PC-9 (cell line): ENCODE measurements around the gene DOCK2. TPM values are rescaled to one million over a fixed set of nuclear protein-coding genes. Genes with fewer than 3 reads are reported as not detected.

Experiments used
- BruUV-seq: library from RNA; stranded (reverse); fragments of 400-500 nt; replicated peaks from 2 replicates; lab custom pipeline; 2021; lab: Mats Ljungman, UMichigan
- CTCF ChIA-PET: fragments of 300-600 bp; sonication (Branson Sonifier 250); formaldehyde crosslinking; loops from one replicate; lab custom pipeline; 2022; ENCODE audit warnings: antibody characterized with exemption; lab: Charles Lee
- POLR2A ChIA-PET: fragments of 300-600 bp; sonication (Branson Sonifier 250); formaldehyde crosslinking; loops from one replicate; lab custom pipeline; 2022; ENCODE audit warnings: antibody characterized with exemption; ENCODE audit not compliant: unreplicated experiment; lab: Charles Lee
- DNase-seq, 2 experiments: peaks; one replicate each; pipeline versions ENCODE4 v3.0.0 to v3.0.0-alpha.2; 2015 to 2022; ENCODE audit warnings: mixed read lengths in 1 of 2
- H2AFZ ChIP-seq: fragments of 200-600 bp; sonication (generic); 2 replicates; pipeline ENCODE4 v1.8.1; 2017; ENCODE audit warnings: antibody characterized with exemption
- H3F3A ChIP-seq: fragments of 200-600 bp; sonication (generic); 2 replicates; pipeline ENCODE4 v1.8.1; 2017; ENCODE audit warnings: antibody characterized with exemption, mild to moderate bottlenecking, low read depth; ENCODE audit not compliant: insufficient read depth
- H3K27ac ChIP-seq: fragments of 200-600 bp; sonication (generic); 2 replicates; pipeline ENCODE4 v1.6.1; 2016; ENCODE audit warnings: mixed run types
- H3K27me3 ChIP-seq: fragments of 200-600 bp; sonication (generic); 2 replicates; pipeline ENCODE4 v1.6.1; 2016; ENCODE audit warnings: low read depth, mixed run types; ENCODE audit not compliant: insufficient read depth
- H3K36me3 ChIP-seq: fragments of 200-600 bp; sonication (generic); 2 replicates; pipeline ENCODE4 v1.6.1; 2016; ENCODE audit warnings: low read depth, mixed run types
- H3K4me1 ChIP-seq: fragments of 200-600 bp; sonication (generic); replicated peaks from 2 replicates; pipeline ENCODE4 v1.6.1; 2016; ENCODE audit warnings: mixed run types; ENCODE audit not compliant: insufficient read depth
- H3K4me2 ChIP-seq: fragments of 200-600 bp; sonication (generic); 2 replicates; pipeline ENCODE4 v1.6.1; 2017; ENCODE audit warnings: mixed run types
- H3K4me3 ChIP-seq: fragments of 200-600 bp; sonication (generic); 2 replicates; pipeline ENCODE4 v1.6.1; 2016; ENCODE audit warnings: mixed run types
- H3K79me2 ChIP-seq: fragments of 200-600 bp; sonication (generic); 2 replicates; pipeline ENCODE4 v1.6.1; 2017; ENCODE audit warnings: low read depth, mixed run types
- H3K9me2 ChIP-seq: fragments of 200-600 bp; sonication (generic); 2 replicates; pipeline ENCODE4 v1.8.1; 2017; ENCODE audit warnings: mild to moderate bottlenecking; ENCODE audit not compliant: insufficient read depth
- H3K9me3 ChIP-seq: fragments of 200-600 bp; sonication (generic); 2 replicates; pipeline ENCODE4 v1.8.1; 2016; ENCODE audit warnings: low read depth; ENCODE audit not compliant: insufficient read depth
- H4K20me1 ChIP-seq: fragments of 200-600 bp; sonication (generic); 2 replicates; pipeline ENCODE4 v1.8.1; 2017; ENCODE audit not compliant: insufficient read depth
- EZH2 ChIP-seq: fragments of 200-600 bp; sonication (generic); IDR thresholded peaks from 2 replicates; pipeline ENCODE4 v1.8.0; 2017; ENCODE audit warnings: antibody characterized with exemption, low read depth
- intact Hi-C: fragments of 100-400 bp; cut with micrococcal nuclease; formaldehyde crosslinking; loops from one replicate; pipeline ENCODE4 v1.10.0; 2022; ENCODE audit not compliant: unreplicated experiment
- total RNA-seq: library from RNA; stranded (reverse); gene quantifications from 2 replicates; pipeline ENCODE4 v1.2.3, GENCODE V29; 2021
- TF ChIP-seq, protein P1 (sequence below): fragments of 200-600 bp; sonication (generic); conservative IDR thresholded peaks from 2 replicates; pipeline ENCODE4 v1.6.1; 2017; ENCODE audit warnings: mixed run types, antibody characterized with exemption, mild to moderate bottlenecking, moderate library complexity

DOCK2 gene
- total RNA-seq, 1 experiment from 2014 or later, result 0.41 TPM

- POLR2A ChIA-PET, result no interaction called here
- H3F3A ChIP-seq, result no peaks in the 10 kb centered on the region
- no peaks in the 10 kb centered on the region for H3K79me2 ChIP-seq
- H4K20me1 ChIP-seq, result no peaks in the 10 kb centered on the region
- no peaks in the 10 kb centered on the region for H3K36me3 ChIP-seq
- no peaks in the 10 kb centered on the region for H3K9me3 ChIP-seq
- DNase-seq, result no peak
- no peak overlapping the region for H3K27ac ChIP-seq
- CTCF ChIA-PET, result no interaction called here
- no TSS peak for BruUV-seq
- no peaks in the 10 kb centered on the region for H3K9me2 ChIP-seq
- no peak overlapping the region for H2AFZ ChIP-seq
- H3K4me3 ChIP-seq, result no peak overlapping the region
- no peaks in the 10 kb centered on the region for H3K27me3 ChIP-seq
- intact Hi-C loops, result no loop called here
- H3K4me1 ChIP-seq, result peaks cover 6% of the 10 kb centered on the region; the same call in 1 of the 2 replicates
- no peak overlapping the region for H3K4me2 ChIP-seq
- no peak for TF ChIP-seq EZH2
- TF ChIP-seq, protein P1, sequence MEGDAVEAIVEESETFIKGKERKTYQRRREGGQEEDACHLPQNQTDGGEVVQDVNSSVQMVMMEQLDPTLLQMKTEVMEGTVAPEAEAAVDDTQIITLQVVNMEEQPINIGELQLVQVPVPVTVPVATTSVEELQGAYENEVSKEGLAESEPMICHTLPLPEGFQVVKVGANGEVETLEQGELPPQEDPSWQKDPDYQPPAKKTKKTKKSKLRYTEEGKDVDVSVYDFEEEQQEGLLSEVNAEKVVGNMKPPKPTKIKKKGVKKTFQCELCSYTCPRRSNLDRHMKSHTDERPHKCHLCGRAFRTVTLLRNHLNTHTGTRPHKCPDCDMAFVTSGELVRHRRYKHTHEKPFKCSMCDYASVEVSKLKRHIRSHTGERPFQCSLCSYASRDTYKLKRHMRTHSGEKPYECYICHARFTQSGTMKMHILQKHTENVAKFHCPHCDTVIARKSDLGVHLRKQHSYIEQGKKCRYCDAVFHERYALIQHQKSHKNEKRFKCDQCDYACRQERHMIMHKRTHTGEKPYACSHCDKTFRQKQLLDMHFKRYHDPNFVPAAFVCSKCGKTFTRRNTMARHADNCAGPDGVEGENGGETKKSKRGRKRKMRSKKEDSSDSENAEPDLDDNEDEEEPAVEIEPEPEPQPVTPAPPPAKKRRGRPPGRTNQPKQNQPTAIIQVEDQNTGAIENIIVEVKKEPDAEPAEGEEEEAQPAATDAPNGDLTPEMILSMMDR, result no peak
Measured at GRCh38 chr5:169634606-169635005, 2.5 kb upstream of the DOCK2 start.

- H3K79me2 ChIP-seq, result no peaks in the 10 kb centered on the region
- H3K27me3 ChIP-seq, result no peaks in the 10 kb centered on the region
- no peaks in the 10 kb centered on the region for H3K9me3 ChIP-seq
- H3K36me3 ChIP-seq, result no peaks in the 10 kb centered on the region
- BruUV-seq, result no TSS peak
- H3K4me3 ChIP-seq, result no peak overlapping the region
- H4K20me1 ChIP-seq, result no peaks in the 10 kb centered on the region
- no peaks in the 10 kb centered on the region for H3F3A ChIP-seq
- intact Hi-C loops, result no loop called here
- CTCF ChIA-PET, result no interaction called here
- POLR2A ChIA-PET, result no interaction called here
- H3K4me1 ChIP-seq, result 0 out of 2 replicates have a peak, but pooled peaks cover under 1% of the 10 kb centered on the region
- H3K9me2 ChIP-seq, result no peaks in the 10 kb centered on the region
- no peak overlapping the region for H2AFZ ChIP-seq
- no peak overlapping the region for H3K4me2 ChIP-seq
- DNase-seq, result no peak
- no peak for TF ChIP-seq EZH2
- TF ChIP-seq, protein P1, result no peak
- H3K27ac ChIP-seq, result no peak overlapping the region
Measured at GRCh38 chr5:169635936-169636335, 1.1 kb upstream of the DOCK2 start.

- Histone ChIP-seq H3K79me2 (no peaks in the 10 kb centered on the region), H3F3A (no peaks in the 10 kb centered on the region), H3K27ac (no peak overlapping the region), H3K4me1 (peaks cover 7% of the 10 kb centered on the region; the same call in 1 of the 2 replicates), H3K9me3 (no peaks in the 10 kb centered on the region), H3K4me3 (no peak overlapping the region), H2AFZ (no peak overlapping the region), H3K27me3 (no peaks in the 10 kb centered on the region), H3K9me2 (no peaks in the 10 kb centered on the region), H4K20me1 (no peaks in the 10 kb centered on the region), H3K4me2 (no peak overlapping the region), H3K36me3 (no peaks in the 10 kb centered on the region)
- no TSS peak for BruUV-seq
- DNase-seq, result no peak
- TF ChIP-seq EZH2, result no peak
- TF ChIP-seq, protein P1, result no peak
- ChIA-PET POLR2A (no interaction called here), CTCF (no interaction called here)
- intact Hi-C loops, result no loop called here
Measured at GRCh38 chr5:169636477-169637084, 494 bp upstream of the DOCK2 start.
